Measurements from ENCODE around the gene OR4K5. TPM values are rescaled to one million over a fixed set of nuclear protein-coding genes. Genes with fewer than 3 reads are reported as not detected.

The OR4K5 gene
- total RNA-seq (2014; rRNA removed; shearing (Covaris generic); ENCODE audit: low replicate concordance), result not detected in 2 replicates

DNA sequence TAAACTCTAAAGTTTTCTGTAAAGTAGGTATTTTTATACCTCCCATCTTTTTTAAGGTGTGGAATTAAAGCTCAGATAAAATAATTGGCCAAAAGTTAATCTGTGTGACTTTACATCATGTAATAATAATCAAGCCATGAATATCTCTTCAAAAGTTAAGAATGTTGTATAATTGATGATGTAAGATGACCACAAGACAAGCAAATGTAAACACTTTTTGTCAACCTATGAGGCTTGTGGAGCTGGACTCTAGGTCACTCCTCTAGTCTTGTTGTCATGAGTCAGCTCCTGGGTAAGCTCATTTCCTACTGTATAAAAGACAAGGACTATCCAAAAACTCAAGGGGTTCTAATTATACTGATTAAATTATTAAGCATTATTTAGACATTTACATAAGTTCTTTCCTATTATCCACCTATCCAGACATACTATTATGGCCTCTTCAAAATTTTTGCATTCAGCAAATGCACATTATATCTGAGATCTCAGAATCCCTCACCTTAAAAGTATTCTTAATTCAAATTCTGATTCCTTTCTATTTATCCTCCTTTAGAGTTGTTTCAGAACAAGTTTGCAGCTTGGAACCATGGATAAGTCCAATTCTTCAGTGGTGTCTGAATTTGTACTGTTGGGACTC is at the start of gene OR4K5:
Gene OR4K5, plus strand, starts transcription at position 587 of the 637 bp plus-strand sequence. Its CDS starts 0 bp downstream, at position 587.
- Histone ChIP-seq H3K4me1 (ENCODE audit: low read length) (no peaks in the 10 kb centered on the region), H2AFZ (ENCODE audit: low read length) (no peak within 1 kb of the TSS), H3K9ac (ENCODE audit: low read length) (no peak within 1 kb of the TSS)

DNA sequence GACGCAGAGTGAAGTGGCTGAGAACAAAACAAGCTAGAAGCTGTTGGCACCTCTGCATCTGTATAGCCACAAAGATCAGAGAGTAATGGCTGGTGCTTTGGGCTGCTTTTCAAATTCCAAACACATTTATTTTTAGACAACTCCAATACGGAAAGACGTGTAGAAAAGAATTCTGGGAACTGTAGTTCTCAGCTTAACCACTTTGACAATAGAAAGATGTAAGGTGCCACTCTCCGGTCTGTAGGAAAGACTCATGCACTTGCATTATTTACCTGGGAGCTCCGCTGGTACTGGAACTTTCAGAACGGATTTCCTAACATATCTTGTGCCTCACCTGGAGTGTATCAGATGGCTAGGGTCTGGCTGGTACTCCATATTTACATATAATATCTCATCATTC is 47.2 kb upstream of the OR4K5 start:
- Histone ChIP-seq H3K27ac (ENCODE audit: low read length) (no peak overlapping the region), H2AFZ (ENCODE audit: low read length) (no peak overlapping the region), H3K27me3 (ENCODE audit: low read length) (no peaks in the 10 kb centered on the region), H3K36me3 (ENCODE audit: insufficient read depth, low read length) (no peaks in the 10 kb centered on the region), H3K4me2 (ENCODE audit: low read depth, low read length, poor library complexity, severe bottlenecking) (no peak overlapping the region), H3K79me2 (ENCODE audit: low read length) (no peaks in the 10 kb centered on the region), H4K20me1 (ENCODE audit: insufficient read depth, low read depth, low read length) (no peaks in the 10 kb centered on the region), H3K9me2 (replicated peaks; ENCODE audit: insufficient read depth, low read length) (no peaks in the 10 kb centered on the region), H3K9me3 (ENCODE audit: low read length) (peaks cover 28% of the 10 kb centered on the region), H3K4me1 (ENCODE audit: low read length) (no peaks in the 10 kb centered on the region), H3K9ac (ENCODE audit: low read length) (no peak overlapping the region), H3K4me3 (ENCODE audit: low read length) (no peak overlapping the region)
- no peak for DNase-seq

More for the DNA sequence above, at the start of gene OR4K5:
- DNase-seq, result no peak
- Histone ChIP-seq H3K27me3 (ENCODE audit: low read length) (no peaks in the 10 kb centered on the region), H3K9me3 (ENCODE audit: low read length) (peaks cover 50% of the 10 kb centered on the region), H3K79me2 (ENCODE audit: low read length) (no peaks in the 10 kb centered on the region), H4K20me1 (ENCODE audit: insufficient read depth, low read depth, low read length) (no peaks in the 10 kb centered on the region), H3K4me2 (ENCODE audit: low read depth, low read length, poor library complexity, severe bottlenecking) (no peak within 1 kb of the TSS), H3K36me3 (ENCODE audit: insufficient read depth, low read length) (no peaks in the 10 kb centered on the region), H3K27ac (ENCODE audit: low read length) (no peak within 1 kb of the TSS), H3K9me2 (replicated peaks; ENCODE audit: insufficient read depth, low read length) (0 out of 2 replicates have a peak, but pooled peaks cover 2% of the 10 kb centered on the region), H3K4me3 (ENCODE audit: low read length) (no peak within 1 kb of the TSS)

DNA sequence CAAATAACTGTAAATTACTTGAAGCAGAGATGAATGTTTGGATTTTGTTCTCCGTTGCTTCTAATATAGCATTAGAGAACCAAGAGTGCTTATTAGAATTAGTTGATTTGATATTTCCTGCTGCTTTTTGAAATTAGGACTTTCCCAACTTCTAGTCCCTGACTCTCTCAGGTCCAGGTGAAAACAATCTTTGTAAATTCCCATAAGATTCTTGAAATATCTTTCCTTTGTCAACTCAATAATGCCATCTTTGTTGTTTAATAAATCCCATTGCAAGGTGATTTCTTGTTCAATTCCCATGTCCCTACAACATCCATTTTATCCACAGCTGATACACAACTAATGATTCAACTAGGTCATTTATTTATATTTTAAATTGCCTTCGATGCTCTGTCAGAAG is 45.6 kb upstream of the OR4K5 start, which contains the start of gene OR4K2:
Gene OR4K2, plus strand, starts transcription at position 301 of the 400 bp plus-strand sequence. CDS start 1,126 bp downstream, outside the sequence.
- no peaks in the 10 kb centered on the region for H3K27me3 ChIP-seq (ENCODE audit: low read length)
- no peak within 1 kb of the TSS for H3K4me2 ChIP-seq (ENCODE audit: low read depth, low read length, poor library complexity, severe bottlenecking)
- no peak within 1 kb of the TSS for H3K27ac ChIP-seq (ENCODE audit: low read length)
- no peak for DNase-seq
- H3K4me3 ChIP-seq (ENCODE audit: low read length), result no peak within 1 kb of the TSS
- no peaks in the 10 kb centered on the region for H4K20me1 ChIP-seq (ENCODE audit: insufficient read depth, low read depth, low read length)
- H3K36me3 ChIP-seq (ENCODE audit: insufficient read depth, low read length), result no peaks in the 10 kb centered on the region
- H3K79me2 ChIP-seq (ENCODE audit: low read length), result no peaks in the 10 kb centered on the region
- no peaks in the 10 kb centered on the region for H3K9me2 ChIP-seq (replicated peaks; ENCODE audit: insufficient read depth, low read length)
- no peaks in the 10 kb centered on the region for H3K4me1 ChIP-seq (ENCODE audit: low read length)
- no peak within 1 kb of the TSS for H2AFZ ChIP-seq (ENCODE audit: low read length)
- H3K9me3 ChIP-seq (ENCODE audit: low read length), result peaks cover 22% of the 10 kb centered on the region
- H3K9ac ChIP-seq (ENCODE audit: low read length), result no peak within 1 kb of the TSS

DNA sequence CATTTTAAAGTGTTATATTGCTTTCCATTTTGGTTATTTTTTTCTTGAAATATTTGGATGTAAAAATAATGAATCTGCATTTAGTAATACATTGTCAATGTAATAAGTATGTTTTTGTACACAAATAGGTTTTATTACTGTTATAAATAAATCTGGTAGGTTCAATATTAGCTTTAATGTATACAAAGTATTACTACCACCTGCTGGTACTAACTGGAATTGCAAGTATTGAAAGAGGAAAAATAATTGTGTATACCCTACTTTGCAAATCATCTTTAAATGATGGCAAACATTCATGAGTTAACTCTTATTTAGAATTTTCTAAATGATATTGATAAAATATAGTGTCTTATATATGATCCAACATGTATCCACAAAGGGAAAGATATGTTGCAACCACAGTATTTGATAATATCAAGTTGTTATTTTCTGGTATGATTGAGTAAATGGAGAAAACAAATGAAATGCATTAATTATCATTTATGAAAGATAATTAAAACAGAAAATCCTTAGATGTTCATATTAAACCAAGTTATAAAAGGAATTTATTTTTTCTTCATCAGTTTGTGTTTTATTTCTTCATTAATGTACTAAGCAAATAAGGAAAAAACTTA is 42.3 kb upstream of the OR4K5 start:
- H3K27ac ChIP-seq (ENCODE audit: low read length), result no peak overlapping the region
- H3K4me2 ChIP-seq (ENCODE audit: low read depth, low read length, poor library complexity, severe bottlenecking), result no peak overlapping the region
- H3K79me2 ChIP-seq (ENCODE audit: low read length), result no peaks in the 10 kb centered on the region
- H3K27me3 ChIP-seq (ENCODE audit: low read length), result no peaks in the 10 kb centered on the region
- no peak overlapping the region for H3K9ac ChIP-seq (ENCODE audit: low read length)
- peaks cover under 1% of the 10 kb centered on the region; the same call in 1 of the 2 replicates for H3K9me3 ChIP-seq (ENCODE audit: low read length)
- no peaks in the 10 kb centered on the region for H3K4me1 ChIP-seq (ENCODE audit: low read length)
- H3K9me2 ChIP-seq (replicated peaks; ENCODE audit: insufficient read depth, low read length), result no peaks in the 10 kb centered on the region
- H3K36me3 ChIP-seq (ENCODE audit: insufficient read depth, low read length), result no peaks in the 10 kb centered on the region
- DNase-seq, result peak; percentile 82
- no peak overlapping the region for H2AFZ ChIP-seq (ENCODE audit: low read length)
- no peaks in the 10 kb centered on the region for H4K20me1 ChIP-seq (ENCODE audit: insufficient read depth, low read depth, low read length)
- no peak overlapping the region for H3K4me3 ChIP-seq (ENCODE audit: low read length)

DNA sequence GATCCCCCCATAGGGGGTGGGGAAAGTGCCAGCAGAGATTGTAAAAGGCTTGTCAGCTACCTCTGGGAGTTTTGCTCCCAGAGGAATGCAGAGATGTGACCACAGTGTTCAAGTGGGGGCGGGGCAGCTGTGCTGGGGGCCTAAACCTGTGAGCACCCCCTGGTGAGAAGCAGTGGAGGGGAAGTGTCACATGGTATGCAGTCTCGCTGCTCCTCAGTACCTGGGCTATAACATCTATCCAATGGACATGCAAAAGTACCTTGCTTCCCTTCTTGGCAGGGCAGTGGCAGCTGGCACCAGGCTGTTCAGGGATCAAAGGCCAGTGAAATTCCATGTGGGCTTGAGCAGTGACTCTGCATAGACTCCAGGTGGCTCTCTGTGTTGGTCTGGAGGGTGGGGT is 25.1 kb upstream of the OR4K5 start:
- Histone ChIP-seq H3K36me3 (ENCODE audit: insufficient read depth, low read length) (no peaks in the 10 kb centered on the region), H2AFZ (ENCODE audit: low read length) (no peak overlapping the region), H3K9ac (ENCODE audit: low read length) (no peak overlapping the region), H4K20me1 (ENCODE audit: insufficient read depth, low read depth, low read length) (no peaks in the 10 kb centered on the region), H3K4me3 (ENCODE audit: low read length) (no peak overlapping the region), H3K9me2 (replicated peaks; ENCODE audit: insufficient read depth, low read length) (no peaks in the 10 kb centered on the region), H3K79me2 (ENCODE audit: low read length) (no peaks in the 10 kb centered on the region), H3K27ac (ENCODE audit: low read length) (no peak overlapping the region), H3K4me2 (ENCODE audit: low read depth, low read length, poor library complexity, severe bottlenecking) (no peak overlapping the region), H3K4me1 (ENCODE audit: low read length) (no peaks in the 10 kb centered on the region), H3K27me3 (ENCODE audit: low read length) (no peaks in the 10 kb centered on the region), H3K9me3 (ENCODE audit: low read length) (peaks cover 77% of the 10 kb centered on the region)
- no peak for DNase-seq

GRCh38 chr14:19900999-19901398 is 19.4 kb upstream of the OR4K5 start:
- no peak for DNase-seq
- no peaks in the 10 kb centered on the region for H3K4me1 ChIP-seq (ENCODE audit: low read length)
- H2AFZ ChIP-seq (ENCODE audit: low read length), result no peak overlapping the region
- no peaks in the 10 kb centered on the region for H3K27me3 ChIP-seq (ENCODE audit: low read length)
- H3K27ac ChIP-seq (ENCODE audit: low read length), result no peak overlapping the region
- no peaks in the 10 kb centered on the region for H4K20me1 ChIP-seq (ENCODE audit: insufficient read depth, low read depth, low read length)
- no peaks in the 10 kb centered on the region for H3K9me2 ChIP-seq (replicated peaks; ENCODE audit: insufficient read depth, low read length)
- H3K9me3 ChIP-seq (ENCODE audit: low read length), result peaks cover 71% of the 10 kb centered on the region
- no peak overlapping the region for H3K4me3 ChIP-seq (ENCODE audit: low read length)
- H3K79me2 ChIP-seq (ENCODE audit: low read length), result no peaks in the 10 kb centered on the region
- no peaks in the 10 kb centered on the region for H3K36me3 ChIP-seq (ENCODE audit: insufficient read depth, low read length)
- H3K9ac ChIP-seq (ENCODE audit: low read length), result no peak overlapping the region
- H3K4me2 ChIP-seq (ENCODE audit: low read depth, low read length, poor library complexity, severe bottlenecking), result no peak overlapping the region

DNA sequence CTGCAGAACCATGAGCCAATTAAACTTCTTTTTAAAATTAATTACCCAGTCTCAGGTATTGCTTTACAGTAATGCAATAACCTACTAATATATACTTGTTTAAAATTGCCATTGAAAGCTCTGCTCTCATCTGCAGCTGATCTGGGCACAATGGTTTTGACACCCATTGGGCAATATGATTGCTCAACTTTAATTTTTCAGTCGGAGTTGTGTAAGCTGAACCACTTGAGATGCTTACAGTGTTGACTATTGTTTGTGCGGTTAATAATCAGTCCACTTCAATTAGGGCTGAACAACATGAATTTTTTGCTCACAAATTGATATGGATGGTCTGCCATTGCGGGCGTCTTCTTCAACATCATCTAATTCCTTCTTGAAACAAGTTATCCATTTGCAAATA is 18.0 kb upstream of the OR4K5 start:
- Histone ChIP-seq H3K4me2 (ENCODE audit: low read depth, low read length, poor library complexity, severe bottlenecking) (no peak overlapping the region), H3K27me3 (ENCODE audit: low read length) (no peaks in the 10 kb centered on the region), H2AFZ (ENCODE audit: low read length) (no peak overlapping the region), H3K36me3 (ENCODE audit: insufficient read depth, low read length) (no peaks in the 10 kb centered on the region), H4K20me1 (ENCODE audit: insufficient read depth, low read depth, low read length) (no peaks in the 10 kb centered on the region), H3K79me2 (ENCODE audit: low read length) (no peaks in the 10 kb centered on the region), H3K9me2 (replicated peaks; ENCODE audit: insufficient read depth, low read length) (no peaks in the 10 kb centered on the region), H3K27ac (ENCODE audit: low read length) (no peak overlapping the region), H3K9ac (ENCODE audit: low read length) (no peak overlapping the region), H3K9me3 (ENCODE audit: low read length) (peaks cover 77% of the 10 kb centered on the region), H3K4me1 (ENCODE audit: low read length) (no peaks in the 10 kb centered on the region), H3K4me3 (ENCODE audit: low read length) (no peak overlapping the region)
- no peak for DNase-seq

- no peak overlapping the region; the same call in 1 of the 2 replicates for H3K4me3 ChIP-seq (ENCODE audit: low read length)
These were observed 13.7 kb upstream of the OR4K5 start for GRCh38 chr14:19906665-19907064.

More at GRCh38 chr14:19906665-19907064, 13.7 kb upstream of the OR4K5 start:
- H3K79me2 ChIP-seq (ENCODE audit: low read length), result no peaks in the 10 kb centered on the region
- DNase-seq, result no peak
- peaks cover 80% of the 10 kb centered on the region for H3K9me3 ChIP-seq (ENCODE audit: low read length)
- no peak overlapping the region for H2AFZ ChIP-seq (ENCODE audit: low read length)
- no peaks in the 10 kb centered on the region for H3K36me3 ChIP-seq (ENCODE audit: insufficient read depth, low read length)
- H3K4me2 ChIP-seq (ENCODE audit: low read depth, low read length, poor library complexity, severe bottlenecking), result no peak overlapping the region
- no peak overlapping the region for H3K27ac ChIP-seq (ENCODE audit: low read length)
- H3K27me3 ChIP-seq (ENCODE audit: low read length), result no peaks in the 10 kb centered on the region
- no peak overlapping the region for H3K9ac ChIP-seq (ENCODE audit: low read length)
- H3K9me2 ChIP-seq (replicated peaks; ENCODE audit: insufficient read depth, low read length), result no peaks in the 10 kb centered on the region
- no peaks in the 10 kb centered on the region for H4K20me1 ChIP-seq (ENCODE audit: insufficient read depth, low read depth, low read length)
- no peaks in the 10 kb centered on the region for H3K4me1 ChIP-seq (ENCODE audit: low read length)

Measured in Karpas-422 (cell line).